Neural progenitor cell (in vitro differentiated cells): ENCODE measurements around the gene CRMP1.

Experiments used
- CTCF ChIP-seq: fragments of 200-600 bp; sonication (generic); IDR thresholded peaks from 2 replicates; pipeline ENCODE4 v1.5.1; 2017; ENCODE audit warnings: antibody characterized with exemption, mild to moderate bottlenecking
- EZH2 ChIP-seq: fragments of 200-600 bp; sonication (generic); IDR thresholded peaks from 2 replicates; pipeline ENCODE4 v1.6.1; 2017; ENCODE audit warnings: antibody characterized with exemption, mild to moderate bottlenecking, moderate library complexity

- TF ChIP-seq CTCF (peak; percentile 85), EZH2 (no peak)
These were observed 71.1 kb downstream of the CRMP1 start for GRCh38 chr4:5821665-5822358.
